ENCODE measurements around the gene PLAAT3. TPM values are rescaled to one million over a fixed set of nuclear protein-coding genes. Genes with fewer than 3 reads are reported as not detected.
"Not testable (repeated sequence)": the region's sequence is repeated elsewhere in the genome, so short reads cannot be mapped to it uniquely, and the experiment has no call there.

The PLAAT3 gene
- 158 TPM for total RNA-seq

DNA sequence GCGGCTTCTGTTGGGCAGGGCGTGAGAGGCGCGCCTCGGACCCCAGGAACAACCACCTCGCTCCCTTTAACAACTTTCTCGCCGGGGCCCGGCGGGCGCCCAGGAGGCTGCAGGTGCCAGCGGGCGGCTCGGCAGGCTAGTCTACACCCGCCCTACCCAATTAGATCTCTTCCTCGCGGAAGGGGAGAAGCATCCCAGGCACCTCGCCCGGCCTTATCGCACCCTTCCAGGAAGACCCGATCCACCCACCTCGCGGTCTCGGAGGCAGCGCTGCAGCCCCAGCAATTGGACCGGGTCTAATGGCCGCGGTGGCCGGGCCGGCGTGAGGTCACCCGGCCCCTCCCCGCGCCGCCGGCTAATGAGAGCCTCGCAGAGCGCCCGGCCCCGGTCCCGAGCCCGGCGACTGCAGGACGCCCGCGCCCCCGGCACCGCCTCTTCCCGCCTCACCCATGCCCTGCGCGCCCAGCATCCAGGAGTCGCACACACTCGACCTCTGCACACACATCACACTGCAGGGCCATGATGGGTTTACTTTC is at the start of gene PLAAT3:
PLAAT3 (minus strand) TSS at position 298 of the 536 bp plus-strand sequence. CDS start 419 bp downstream, outside the sequence.
- DNase-seq (ENCODE audit: low spot score): peak; percentile 85
- ATAC-seq: peak; percentile 89
- intact Hi-C loops (cut with DNase I): no loop called here

- DNase-seq (ENCODE audit: low spot score) (no peak), ATAC-seq (no peak)
- intact Hi-C loops (cut with DNase I): no loop called here
Observed at GRCh38 chr11:63663809-63664208, 49.6 kb upstream of the PLAAT3 start.

- intact Hi-C loops (cut with DNase I): no loop called here
- no peak for ATAC-seq
Observed at GRCh38 chr11:63660972-63661371, 46.7 kb upstream of the PLAAT3 start.

DNA sequence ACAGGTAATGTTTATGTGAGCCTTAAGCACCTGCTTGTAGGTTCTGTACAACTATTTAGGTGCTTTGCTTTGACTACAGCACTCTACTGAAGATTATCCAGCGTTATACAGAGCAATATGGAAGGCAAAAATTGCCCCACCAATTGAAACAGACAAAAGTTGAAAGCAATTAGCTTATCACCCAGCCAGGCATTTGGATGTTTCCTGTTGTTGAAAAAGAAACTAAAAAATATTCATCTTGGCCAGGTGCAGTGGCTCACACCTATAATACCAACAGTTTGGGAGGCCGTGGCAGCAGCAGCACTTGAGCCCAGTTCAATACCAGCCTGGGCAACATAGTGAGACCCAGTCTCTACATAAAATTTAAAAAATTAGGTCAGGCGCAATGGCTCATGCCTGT is 38.4 kb upstream of the PLAAT3 start:
- ATAC-seq: no peak
- no peak for DNase-seq (ENCODE audit: low spot score)
- intact Hi-C loops (cut with DNase I): no loop called here

More at GRCh38 chr11:63660972-63661371, 46.7 kb upstream of the PLAAT3 start:
- no peak for DNase-seq (ENCODE audit: low spot score)

GRCh38 chr11:63643205-63643604 is 29.0 kb upstream of the PLAAT3 start:
- no peak for ATAC-seq
- intact Hi-C loops (cut with DNase I): loop anchor here (10.0 kb wide), 2 partner anchors 92 to 168 kb away; no protein-coding TSS in a partner anchor
- DNase-seq (ENCODE audit: low spot score): no peak

DNA sequence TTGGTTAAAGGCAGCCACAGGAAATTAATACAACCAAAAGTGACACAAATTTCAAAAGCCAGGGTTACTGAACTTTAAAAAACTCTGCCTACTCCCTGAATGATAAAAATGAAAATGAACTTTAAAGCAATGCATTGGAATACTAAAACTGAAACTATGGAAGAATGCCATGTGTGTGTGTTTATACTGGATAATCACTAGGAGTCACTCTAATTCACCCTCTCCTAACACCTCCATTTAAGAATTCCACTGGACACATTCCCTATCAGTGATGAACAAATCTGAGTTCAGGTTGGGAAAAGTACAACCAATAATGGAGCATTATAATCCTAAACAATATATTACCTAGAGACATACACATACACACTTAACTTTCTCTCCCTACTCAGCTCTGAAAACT is 27.5 kb upstream of the PLAAT3 start:
- ATAC-seq: no peak

DNA sequence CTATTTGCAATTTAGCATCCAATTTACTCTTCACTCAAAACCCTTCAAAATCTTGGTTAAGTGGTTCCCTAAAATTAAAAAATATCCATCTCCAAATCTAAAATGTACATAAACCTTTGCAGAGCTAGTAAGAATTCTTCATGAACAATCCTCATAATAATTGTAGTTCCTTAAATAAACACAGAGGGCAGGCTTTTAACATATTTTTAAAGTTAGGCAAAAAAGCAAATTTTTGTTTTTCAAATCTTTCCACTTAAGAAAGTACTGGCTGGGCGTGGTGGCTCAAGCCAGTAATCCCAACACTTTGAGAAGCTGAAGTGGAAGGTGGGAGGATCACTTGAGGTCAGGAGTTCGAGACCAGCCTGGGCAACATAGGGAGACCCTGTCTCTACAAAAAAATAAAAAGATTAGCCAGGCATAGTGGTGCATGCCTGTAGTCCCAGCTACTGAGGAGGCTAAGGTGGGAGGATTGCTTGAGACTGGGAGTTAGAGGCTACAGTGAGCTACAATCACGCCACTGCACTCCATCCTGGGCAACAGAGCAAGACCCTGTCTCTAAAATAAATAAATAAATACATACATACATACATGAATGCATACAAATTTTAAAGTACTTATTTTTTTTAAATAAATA is 25.1 kb upstream of the PLAAT3 start:
- ATAC-seq: peak; percentile 42
- DNase-seq (ENCODE audit: low spot score): no peak
- intact Hi-C loops (cut with DNase I): no loop called here

More for the DNA sequence above, 27.5 kb upstream of the PLAAT3 start:
- intact Hi-C loops (cut with DNase I): loop anchor here (10.0 kb wide), 2 partner anchors 93 to 167 kb away; no protein-coding TSS in a partner anchor
- no peak for DNase-seq (ENCODE audit: low spot score)

- intact Hi-C loops (cut with DNase I): not testable (repeated sequence)
Observed at GRCh38 chr11:63638436-63638835, 24.2 kb upstream of the PLAAT3 start.

GRCh38 chr11:63635762-63636465 is 21.7 kb upstream of the PLAAT3 start:
- intact Hi-C loops (cut with DNase I): no loop called here
- peak; percentile 87 for ATAC-seq

More at GRCh38 chr11:63638436-63638835, 24.2 kb upstream of the PLAAT3 start:
- not testable (repeated sequence) for DNase-seq (ENCODE audit: low spot score); ATAC-seq

GRCh38 chr11:63629426-63629825 is 15.2 kb upstream of the PLAAT3 start:
- DNase-seq (ENCODE audit: low spot score) (no peak), ATAC-seq (no peak)
- intact Hi-C loops (cut with DNase I): no loop called here

More at GRCh38 chr11:63635762-63636465, 21.7 kb upstream of the PLAAT3 start:
- DNase-seq (ENCODE audit: low spot score): peak; percentile 79

DNA sequence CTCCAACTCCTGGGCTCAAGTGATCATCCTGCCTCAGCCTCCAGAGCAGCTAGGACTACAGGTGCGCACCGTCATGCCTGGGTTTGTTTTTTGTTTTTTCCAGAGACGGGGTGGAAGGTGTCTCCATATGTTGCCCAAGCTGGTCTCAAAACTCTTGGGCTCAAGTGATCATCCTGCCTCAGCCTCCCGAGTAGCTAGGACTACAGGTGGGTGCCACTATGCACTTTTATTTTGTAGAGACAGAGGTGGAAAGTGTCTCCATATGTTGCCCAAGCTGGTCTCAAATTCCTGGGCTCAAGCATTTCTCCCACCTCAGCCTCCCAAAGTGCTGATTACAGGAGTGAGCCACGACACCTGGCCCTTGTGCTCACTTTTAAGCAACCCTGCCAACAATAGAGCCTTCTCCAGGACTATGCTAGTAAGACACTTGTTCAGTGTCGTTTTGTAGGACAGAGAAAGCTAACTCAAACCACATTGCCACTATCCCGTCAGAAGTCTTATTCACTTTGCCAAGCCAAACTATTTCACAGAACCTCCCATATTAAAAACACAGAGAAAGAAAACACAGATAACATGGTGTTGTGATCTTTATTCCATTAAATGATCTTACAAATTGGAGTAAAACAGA is 9.4 kb upstream of the PLAAT3 start:
- no peak for ATAC-seq
- intact Hi-C loops (cut with DNase I): no loop called here
- DNase-seq (ENCODE audit: low spot score): no peak

GRCh38 chr11:63622323-63622722 is 8.1 kb upstream of the PLAAT3 start:
- no peak for ATAC-seq
- peak; percentile 12 for DNase-seq (ENCODE audit: low spot score)
- intact Hi-C loops (cut with DNase I): no loop called here

- intact Hi-C loops (cut with DNase I): no loop called here
- ATAC-seq: peak; percentile 59
- no peak for DNase-seq (ENCODE audit: low spot score)
Observed at GRCh38 chr11:63621071-63621470, 6.8 kb upstream of the PLAAT3 start.

- intact Hi-C loops (cut with DNase I): no loop called here
- ATAC-seq: no peak
Observed at GRCh38 chr11:63619967-63620366, 5.7 kb upstream of the PLAAT3 start.

GRCh38 chr11:63617686-63618085 is 3.5 kb upstream of the PLAAT3 start:
- ATAC-seq; intact Hi-C loops (cut with DNase I): not testable (repeated sequence)
- DNase-seq (ENCODE audit: low spot score): peak; percentile 8

More at GRCh38 chr11:63619967-63620366, 5.7 kb upstream of the PLAAT3 start:
- no peak for DNase-seq (ENCODE audit: low spot score)

DNA sequence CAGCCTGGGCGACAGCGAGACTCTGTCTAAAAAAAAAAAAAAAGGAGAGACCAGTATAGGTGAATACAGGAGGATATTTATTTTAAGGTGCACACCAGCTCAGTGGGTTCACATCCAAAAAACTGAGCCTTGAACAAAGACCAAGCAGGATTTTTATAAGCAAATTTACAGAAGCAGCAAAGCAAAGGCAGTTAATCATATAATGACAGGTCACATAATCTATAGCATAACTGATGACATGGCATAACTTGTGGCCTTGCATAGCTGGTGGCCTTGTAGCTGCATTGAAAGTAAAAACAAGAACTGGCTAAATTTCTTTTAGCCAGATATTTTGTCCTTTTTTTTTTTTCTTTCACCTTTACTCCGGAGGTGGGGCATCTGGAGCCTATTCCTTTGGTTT is 2.7 kb upstream of the PLAAT3 start:
- intact Hi-C loops (cut with DNase I): no loop called here
- ATAC-seq (no peak), DNase-seq (ENCODE audit: low spot score) (no peak)

DNA sequence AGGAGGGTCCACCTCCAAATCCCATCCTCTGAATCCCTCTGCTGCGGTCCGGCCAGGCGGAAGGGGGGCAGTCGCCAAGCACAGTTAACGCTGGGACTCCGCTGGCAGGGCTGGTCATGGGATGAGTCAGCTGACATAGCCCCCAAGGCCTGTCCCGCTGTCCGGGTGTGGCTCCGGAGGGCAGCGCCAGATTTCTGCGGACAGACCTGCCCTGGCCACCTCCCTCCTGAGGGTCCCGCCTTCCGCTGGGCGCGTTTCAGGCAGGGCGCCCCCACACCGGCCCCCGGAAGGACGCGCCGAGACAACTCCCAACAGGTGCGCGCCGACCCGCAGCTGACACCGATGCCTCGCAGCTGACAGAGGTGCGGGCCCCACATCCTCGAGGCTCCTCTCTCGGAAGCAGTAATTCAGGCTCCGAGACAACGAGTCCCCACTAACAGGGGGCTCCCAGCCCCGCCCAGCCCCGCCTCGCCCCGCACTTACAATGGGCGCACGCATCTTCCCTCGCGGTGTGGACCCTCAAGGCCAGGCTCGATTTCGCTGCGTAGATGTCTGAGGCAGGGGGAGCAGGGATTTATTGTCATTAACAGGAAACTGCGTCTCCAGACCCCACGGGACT is 607 bp downstream of the PLAAT3 start:
- ATAC-seq: peak; percentile 84
- intact Hi-C loops (cut with DNase I): no loop called here
- DNase-seq (ENCODE audit: low spot score): peak; percentile 79

DNA sequence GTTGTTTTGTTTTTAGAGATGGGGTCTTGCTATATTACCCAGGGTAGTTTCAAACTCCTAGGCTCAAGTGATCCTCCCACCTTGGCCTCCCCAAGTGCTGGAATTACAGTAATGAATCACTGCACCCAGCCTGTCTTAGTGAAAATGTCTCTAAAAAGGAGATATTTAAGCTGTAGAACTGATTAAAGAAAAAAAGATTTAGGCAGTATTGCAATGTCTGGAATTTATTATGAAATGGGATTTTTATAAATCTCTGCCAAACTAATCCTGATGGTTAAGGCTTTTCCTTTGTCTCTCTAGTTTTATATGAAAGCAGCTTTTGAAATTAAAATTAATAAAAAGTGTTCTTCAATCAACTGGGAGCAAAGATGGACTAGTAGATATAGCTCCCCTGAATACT is 2.1 kb downstream of the PLAAT3 start:
- ATAC-seq (no peak), DNase-seq (ENCODE audit: low spot score) (no peak)
- intact Hi-C loops (cut with DNase I): no loop called here

GRCh38 chr11:63611395-63611747 is 2.9 kb downstream of the PLAAT3 start:
- DNase-seq (ENCODE audit: low spot score) (no peak), ATAC-seq (no peak)
- intact Hi-C loops (cut with DNase I): no loop called here
